ENCODE measurements around the gene TBC1D5.

Gene TBC1D5

GRCh38 chr3:17336291-17336690 is 406.1 kb downstream of the TBC1D5 start:
- no peak for DNase-seq

- DNase-seq, result no peak
Observed at GRCh38 chr3:17333893-17334292, 408.5 kb downstream of the TBC1D5 start.

- no peak for DNase-seq
Observed at GRCh38 chr3:17333446-17333845, 409.0 kb downstream of the TBC1D5 start.

GRCh38 chr3:17330660-17331059 is 411.8 kb downstream of the TBC1D5 start:
- DNase-seq, result no peak

GRCh38 chr3:17329927-17330326 is 412.5 kb downstream of the TBC1D5 start:
- DNase-seq, result no peak

GRCh38 chr3:17322106-17322793 is 420.2 kb downstream of the TBC1D5 start:
- DNase-seq, result no peak

GRCh38 chr3:17320266-17320665 is 422.2 kb downstream of the TBC1D5 start:
- peak; percentile 22 for DNase-seq

GRCh38 chr3:17315897-17316296 is 426.5 kb downstream of the TBC1D5 start:
- DNase-seq, result no peak

GRCh38 chr3:17314171-17314570 is 428.3 kb downstream of the TBC1D5 start:
- no peak for DNase-seq

- DNase-seq, result no peak
Observed at GRCh38 chr3:17313746-17314145, 428.7 kb downstream of the TBC1D5 start.

- no peak for DNase-seq
Observed at GRCh38 chr3:17310983-17311382, 431.4 kb downstream of the TBC1D5 start.

GRCh38 chr3:17307887-17308286 is 434.5 kb downstream of the TBC1D5 start:
- no peak for DNase-seq

GRCh38 chr3:17307482-17307881 is 434.9 kb downstream of the TBC1D5 start:
- DNase-seq, result no peak

- no peak for DNase-seq
Observed at GRCh38 chr3:17304969-17305368, 437.5 kb downstream of the TBC1D5 start.

- peak; percentile 26 for DNase-seq
Observed at GRCh38 chr3:17302774-17303173, 439.7 kb downstream of the TBC1D5 start.

GRCh38 chr3:17302170-17302569 is 440.3 kb downstream of the TBC1D5 start:
- DNase-seq, result no peak

- DNase-seq, result no peak
Observed at GRCh38 chr3:17301271-17301670, 441.2 kb downstream of the TBC1D5 start.

- DNase-seq, result no peak
Observed at GRCh38 chr3:17300441-17300840, 442.0 kb downstream of the TBC1D5 start.

- no peak for DNase-seq
Observed at GRCh38 chr3:17298038-17298437, 444.4 kb downstream of the TBC1D5 start.

- no peak for DNase-seq
Observed at GRCh38 chr3:17292556-17292955, 449.9 kb downstream of the TBC1D5 start.

GRCh38 chr3:17290894-17291293 is 451.5 kb downstream of the TBC1D5 start:
- DNase-seq, result no peak

GRCh38 chr3:17288839-17289399 is 453.5 kb downstream of the TBC1D5 start:
- no peak for DNase-seq

GRCh38 chr3:17287006-17287689 is 455.3 kb downstream of the TBC1D5 start:
- DNase-seq, result no peak

GRCh38 chr3:17278006-17278405 is 464.4 kb downstream of the TBC1D5 start:
- no peak for DNase-seq
